NCI-H1436 (cell line): ENCODE measurements around the gene THBS2.
A peak's percentile ranks its signal among the peaks of the same experiment; 100 is the strongest.
"Not testable (repeated sequence)": the region's sequence is repeated elsewhere in the genome, so short reads cannot be mapped to it uniquely, and the experiment has no call there.

ENCODE experiments used
- DNase-seq: peaks from one replicate; lab custom pipeline; 2025; lab: John Stamatoyannopoulos, UW

THBS2 gene

GRCh38 chr6:169271877-169272216 is 18.2 kb upstream of the THBS2 start:
- no peak for DNase-seq

- no peak for DNase-seq
Measured at GRCh38 chr6:169271158-169271876, 17.7 kb upstream of the THBS2 start.

- DNase-seq = not testable (repeated sequence)
Measured at GRCh38 chr6:169270077-169270380, 16.4 kb upstream of the THBS2 start.

GRCh38 chr6:169269180-169270076 is 15.8 kb upstream of the THBS2 start:
- DNase-seq = no peak

- no peak for DNase-seq
Measured at GRCh38 chr6:169268276-169268675, 14.6 kb upstream of the THBS2 start.

- DNase-seq = no peak
Measured at GRCh38 chr6:169266746-169267591, 13.3 kb upstream of the THBS2 start.

- DNase-seq = no peak
Measured at GRCh38 chr6:169266261-169266660, 12.6 kb upstream of the THBS2 start.

- no peak for DNase-seq
Measured at GRCh38 chr6:169265486-169266131, 12.0 kb upstream of the THBS2 start.

GRCh38 chr6:169263836-169264608 is 10.4 kb upstream of the THBS2 start:
- no peak for DNase-seq

- DNase-seq = peak; percentile 2
Measured at GRCh38 chr6:169263374-169263773, 9.7 kb upstream of the THBS2 start.

- not testable (repeated sequence) for DNase-seq
Measured at GRCh38 chr6:169262602-169263001, 9.0 kb upstream of the THBS2 start.

GRCh38 chr6:169256518-169256917 is 2.9 kb upstream of the THBS2 start:
- no peak for DNase-seq

- DNase-seq = no peak
Measured at GRCh38 chr6:169256061-169256460, 2.4 kb upstream of the THBS2 start.

- no peak for DNase-seq
Measured at GRCh38 chr6:169255643-169256042, 2.0 kb upstream of the THBS2 start.

GRCh38 chr6:169254456-169255316 is 1.0 kb upstream of the THBS2 start:
- DNase-seq = no peak

GRCh38 chr6:169252505-169253189 is 999 bp downstream of the THBS2 start:
- peak; percentile 60 for DNase-seq

GRCh38 chr6:169251822-169252504 is 1.7 kb downstream of the THBS2 start:
- DNase-seq = peak; percentile 22

GRCh38 chr6:169251371-169251802 is 2.3 kb downstream of the THBS2 start:
- no peak for DNase-seq

- no peak for DNase-seq
Measured at GRCh38 chr6:169250660-169251059, 3.0 kb downstream of the THBS2 start.
